ENCODE measurements around the gene MTNR1A.

- no peak for TF ChIP-seq CTCF (IDR thresholded peaks at IDR 0.05)
- TF ChIP-seq POLR2A (IDR thresholded peaks at IDR 0.05) = no peak
These were observed 43.3 kb upstream of the MTNR1A start for GRCh38 chr4:186598686-186599085.

Measured in thyroid gland (tissue), 4 donors.